ENCODE measurements around the gene ANHX. TPM values are rescaled to one million over a fixed set of nuclear protein-coding genes. Genes with fewer than 3 reads are reported as not detected.

ANHX gene
- total and polyA plus RNA-seq, 5 donors from 2014 or later, result not detected

- DNase-seq, result no peak
- Mint-ChIP-seq H3K4me3 (no peak overlapping the region), H3K4me1 (no peaks in the 10 kb centered on the region), H3K27me3 (no peaks in the 10 kb centered on the region), H3K27ac (no peak overlapping the region), H3K36me3 (no peaks in the 10 kb centered on the region), H3K9me3 (peaks cover 0 to 57% (median 21%) of the 10 kb centered on the region in 7 donors)
- no peak for ATAC-seq (ENCODE audit: low read depth in 2 of 2)
- no peak overlapping the region for H3K4me3 ChIP-seq (ENCODE audit: low read depth, low read length)
- H3K4me1 ChIP-seq (ENCODE audit: control insufficient read depth, insufficient read depth, low read length, poor library complexity, severe bottlenecking), result no peaks in the 10 kb centered on the region
- H3K36me3 ChIP-seq (ENCODE audit: control insufficient read depth, insufficient read depth, low read length), result no peaks in the 10 kb centered on the region
- H3K27ac ChIP-seq (ENCODE audit: insufficient read depth, low read length, poor library complexity, severe bottlenecking), result no peak overlapping the region
- peaks cover 35 to 74% of the 10 kb centered on the region in 2 experiments for H3K9me3 ChIP-seq (ENCODE audit: control insufficient read depth in 2 of 2, low read length in 2 of 2)
- no peaks in the 10 kb centered on the region for H3K27me3 ChIP-seq (ENCODE audit: control insufficient read depth, insufficient read depth, low read length)
Observed at GRCh38 chr12:133172491-133172890, 63.2 kb downstream of the ANHX start.

Other genes starting within 250 kb of the ANHX start
- 29.6 TPM for gene ZNF26, start 249.5 kb downstream of the ANHX start, total RNA-seq
- gene ZNF26, start 249.5 kb downstream of the ANHX start, polyA plus RNA-seq, result 10 to 100 TPM in 2 of 4 donors, 1 to 10 TPM in 2; 6.9 to 16.2 (median 12.3) TPM
- 20.2 TPM for gene ZNF84, start 198.4 kb downstream of the ANHX start, total RNA-seq
- gene ZNF84, start 198.4 kb downstream of the ANHX start, polyA plus RNA-seq, result 10 to 100 TPM; 11.6 to 16.5 (median 14.0) TPM
- 12.7 TPM for gene ZNF140, start 155.0 kb downstream of the ANHX start, total RNA-seq
- 10 to 100 TPM; 26.0 to 31.7 (median 28.1) TPM for gene ZNF140, start 155.0 kb downstream of the ANHX start, polyA plus RNA-seq
- gene ZNF891, start 105.6 kb downstream of the ANHX start, total RNA-seq, result 3.0 TPM
- gene ZNF891, start 105.6 kb downstream of the ANHX start, polyA plus RNA-seq, result under 1 TPM; 0.29 to 0.75 (median 0.48) TPM
- gene ZNF10, start 105.2 kb downstream of the ANHX start, total RNA-seq, result 24.2 TPM
- 10 to 100 TPM in 2 of 4 donors, 1 to 10 TPM in 2; 4.8 to 15.0 (median 10.9) TPM for gene ZNF10, start 105.2 kb downstream of the ANHX start, polyA plus RNA-seq
- 8.0 TPM for gene ZNF268, start 54.4 kb downstream of the ANHX start, total RNA-seq
- gene ZNF268, start 54.4 kb downstream of the ANHX start, polyA plus RNA-seq, result 10 to 100 TPM in 3 of 4 donors, 1 to 10 TPM in 1; 9.2 to 21.1 (median 16.3) TPM

Measured in CD4-positive, CD25-positive, alpha-beta regulatory T cell (primary cell).